Hippocampal formation (tissue), 2 donors: ENCODE measurements around the gene KHDC1L.
A peak's percentile ranks its signal among the peaks of the same experiment; 100 is the strongest.
"Not testable (repeated sequence)": the region's sequence is repeated elsewhere in the genome, so short reads cannot be mapped to it uniquely, and the experiment has no call there.

Source experiments
- DNase-seq, 2 donors: peaks; one replicate each; lab custom pipeline; 2025; lab: John Stamatoyannopoulos, UW

Gene KHDC1L

GRCh38 chr6:73207221-73207837 lies 18.0 kb downstream of the KHDC1L start:
- DNase-seq, result no peak

- no peak for DNase-seq
These were observed 21.0 kb downstream of the KHDC1L start for GRCh38 chr6:73204252-73204651.

DNA sequence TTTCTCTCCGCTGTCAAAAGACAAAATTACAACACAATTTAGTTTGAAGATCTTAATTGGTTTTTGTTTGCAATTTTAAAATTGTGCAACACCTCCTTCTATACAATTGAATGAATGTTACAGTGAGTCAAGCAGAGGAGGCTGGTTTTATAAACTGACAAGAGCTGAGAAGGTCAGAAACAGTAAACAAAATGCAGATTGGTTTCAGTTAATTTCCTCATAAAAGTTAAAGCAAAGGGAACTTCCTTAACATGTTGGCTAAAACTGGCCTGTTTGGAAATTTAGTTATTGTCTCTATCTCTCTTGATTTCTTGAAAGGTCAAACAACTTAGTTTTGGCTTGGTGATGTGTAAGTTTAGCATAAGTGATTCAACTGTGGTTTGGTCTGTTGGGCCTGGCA lies 22.2 kb downstream of the KHDC1L start:
- DNase-seq, result no peak

GRCh38 chr6:73200735-73201134 lies 24.6 kb downstream of the KHDC1L start:
- no peak for DNase-seq

DNA sequence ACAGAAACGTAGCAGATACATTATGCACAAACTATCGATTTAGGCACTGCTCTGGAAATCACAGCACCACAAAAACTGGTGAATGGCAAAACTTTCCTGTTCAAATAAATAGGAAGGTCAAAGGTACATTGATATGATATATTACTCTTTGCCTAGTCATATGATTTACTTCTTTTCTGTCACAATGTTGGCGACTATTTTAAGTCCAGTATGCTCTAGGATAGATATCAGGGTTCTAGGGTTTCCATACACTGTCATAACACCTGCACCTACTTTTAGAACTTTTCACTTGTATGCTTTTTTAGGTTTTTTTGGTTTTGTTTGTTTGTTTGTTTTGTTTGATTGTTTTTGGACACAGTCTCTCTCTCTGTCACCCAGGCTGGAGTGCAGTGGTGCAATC lies 25.0 kb downstream of the KHDC1L start:
- DNase-seq, result no peak

GRCh38 chr6:73194744-73195143 lies 30.6 kb downstream of the KHDC1L start:
- no peak for DNase-seq

DNA sequence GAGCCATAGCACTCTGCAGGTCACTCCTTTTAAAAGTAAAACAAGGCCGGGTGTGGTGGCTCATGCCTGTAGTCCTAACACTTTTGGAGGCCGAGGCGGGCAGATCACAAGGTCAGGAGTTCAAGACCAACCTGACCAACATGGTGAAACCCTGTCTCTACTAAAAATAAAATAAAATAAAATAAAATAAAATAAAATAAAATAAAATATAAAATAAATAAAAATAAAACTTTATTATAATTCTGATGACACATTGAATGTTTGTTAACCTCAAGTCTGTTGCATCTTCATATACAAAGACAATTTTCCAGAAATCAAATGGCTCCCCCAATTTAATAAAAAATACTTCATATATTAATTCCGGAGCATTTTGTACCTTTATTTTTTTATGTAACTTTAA lies 32.0 kb downstream of the KHDC1L start:
- DNase-seq, result not testable (repeated sequence)

GRCh38 chr6:73182021-73182607 lies 43.2 kb downstream of the KHDC1L start:
- no peak for DNase-seq

GRCh38 chr6:73180763-73181619 lies 44.3 kb downstream of the KHDC1L start:
- peak; percentile 2 to 74 for DNase-seq

GRCh38 chr6:73180076-73180738 lies 45.1 kb downstream of the KHDC1L start:
- DNase-seq, result no peak

DNA sequence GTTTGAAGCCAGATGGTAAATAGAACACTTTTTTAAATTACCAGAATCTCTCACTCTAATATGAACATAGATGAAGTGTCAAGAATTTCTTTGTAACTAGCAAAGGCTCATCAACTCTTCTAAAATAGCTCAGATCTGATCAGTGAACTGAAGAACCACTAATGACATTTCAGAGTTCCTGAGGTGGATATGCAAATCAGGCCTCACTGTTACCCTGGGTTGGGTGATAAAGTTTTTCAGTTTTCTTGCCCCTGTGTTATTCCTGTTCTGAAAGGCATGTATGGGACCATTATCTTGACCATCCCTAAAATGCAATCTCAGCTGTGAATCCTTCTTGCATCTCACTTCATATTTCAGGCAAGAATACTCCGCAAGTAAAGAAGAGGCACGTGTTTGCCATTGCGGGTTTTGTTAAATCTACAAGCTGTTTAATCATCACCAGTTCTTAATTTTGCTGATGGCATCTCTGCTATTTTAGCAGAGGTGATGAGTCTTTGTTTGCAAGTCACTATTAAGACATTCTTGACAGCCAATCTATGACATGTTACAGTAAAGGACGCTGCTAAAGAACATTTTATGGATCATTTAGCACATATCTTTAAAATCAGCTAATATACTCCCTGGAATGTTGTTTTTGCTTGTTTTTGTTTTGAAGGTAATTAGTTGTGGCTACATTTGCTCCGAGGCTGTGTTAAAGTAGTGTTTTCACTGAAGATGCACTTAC lies 47.9 kb downstream of the KHDC1L start:
- no peak for DNase-seq

DNA sequence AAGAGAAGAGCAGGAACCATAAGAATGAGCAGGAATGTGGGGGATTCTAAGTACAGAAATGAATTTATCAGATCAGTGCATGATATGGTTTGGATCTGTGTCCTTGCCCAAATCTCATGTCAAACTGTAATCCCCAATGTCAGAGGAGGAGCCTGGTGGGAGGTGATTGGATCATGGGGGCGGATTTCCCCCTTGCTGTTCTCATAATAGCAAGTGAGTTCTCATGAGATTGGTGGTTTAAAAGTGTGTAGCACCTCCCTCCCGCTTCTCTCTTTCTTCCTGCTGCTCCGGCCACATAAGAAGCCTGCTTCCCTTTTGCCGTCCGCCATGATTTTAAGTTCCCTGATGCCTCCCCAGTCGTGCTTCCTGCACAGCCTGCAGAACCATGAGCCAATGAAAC lies 49.2 kb downstream of the KHDC1L start:
- no peak for DNase-seq

- no peak for DNase-seq
These were observed 50.6 kb downstream of the KHDC1L start for GRCh38 chr6:73174646-73175045.
